ENCODE results near the gene C10orf120.

C10orf120 gene

DNA sequence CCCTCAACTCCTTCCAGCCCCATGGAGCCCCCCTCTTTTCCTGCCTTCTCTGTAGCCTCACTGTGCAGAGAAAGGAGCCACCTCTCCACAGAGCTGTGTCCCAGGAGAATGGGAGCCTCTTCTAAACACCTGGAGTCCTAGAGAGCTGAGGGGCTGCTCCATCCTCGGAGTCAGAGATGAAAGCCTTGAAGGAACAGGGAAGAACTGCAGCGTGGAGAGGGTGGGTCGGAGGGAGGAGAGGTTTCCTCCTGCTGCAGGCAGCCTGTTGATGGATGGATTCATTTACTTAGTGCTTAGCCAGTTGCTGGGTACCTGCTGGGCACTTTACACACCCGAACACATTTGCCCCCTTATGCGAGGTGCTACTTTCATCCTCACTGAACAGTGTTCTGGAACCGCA, 39.0 kb downstream of the C10orf120 start:
- Histone ChIP-seq H3K27ac (ENCODE audit: low read length) (no peak overlapping the region), H2AFZ (ENCODE audit: low read depth, low read length) (no peak overlapping the region), H3K79me2 (ENCODE audit: low read length) (no peaks in the 10 kb centered on the region), H3K9ac (ENCODE audit: low read length) (no peak overlapping the region), H3K27me3 (ENCODE audit: low read depth, low read length) (peaks cover 9% of the 10 kb centered on the region), H3K4me2 (ENCODE audit: low read length) (no peak overlapping the region), H4K20me1 (ENCODE audit: insufficient read depth, low read length) (no peaks in the 10 kb centered on the region), H3K36me3 (replicated peaks; ENCODE audit: low read depth, low read length) (no peaks in the 10 kb centered on the region), H3K4me1 (ENCODE audit: low read length) (no peaks in the 10 kb centered on the region), H3K9me3 (ENCODE audit: insufficient read depth, low read length) (no peaks in the 10 kb centered on the region), H3K4me3 (ENCODE audit: low read length) (no peak overlapping the region)
- TF ChIP-seq EZH2phosphoT487 (IDR thresholded peaks at IDR 0.05; ENCODE audit: low read depth): no peak
- TF ChIP-seq, protein P1, sequence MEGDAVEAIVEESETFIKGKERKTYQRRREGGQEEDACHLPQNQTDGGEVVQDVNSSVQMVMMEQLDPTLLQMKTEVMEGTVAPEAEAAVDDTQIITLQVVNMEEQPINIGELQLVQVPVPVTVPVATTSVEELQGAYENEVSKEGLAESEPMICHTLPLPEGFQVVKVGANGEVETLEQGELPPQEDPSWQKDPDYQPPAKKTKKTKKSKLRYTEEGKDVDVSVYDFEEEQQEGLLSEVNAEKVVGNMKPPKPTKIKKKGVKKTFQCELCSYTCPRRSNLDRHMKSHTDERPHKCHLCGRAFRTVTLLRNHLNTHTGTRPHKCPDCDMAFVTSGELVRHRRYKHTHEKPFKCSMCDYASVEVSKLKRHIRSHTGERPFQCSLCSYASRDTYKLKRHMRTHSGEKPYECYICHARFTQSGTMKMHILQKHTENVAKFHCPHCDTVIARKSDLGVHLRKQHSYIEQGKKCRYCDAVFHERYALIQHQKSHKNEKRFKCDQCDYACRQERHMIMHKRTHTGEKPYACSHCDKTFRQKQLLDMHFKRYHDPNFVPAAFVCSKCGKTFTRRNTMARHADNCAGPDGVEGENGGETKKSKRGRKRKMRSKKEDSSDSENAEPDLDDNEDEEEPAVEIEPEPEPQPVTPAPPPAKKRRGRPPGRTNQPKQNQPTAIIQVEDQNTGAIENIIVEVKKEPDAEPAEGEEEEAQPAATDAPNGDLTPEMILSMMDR (IDR thresholded peaks at IDR 0.05; ENCODE audit: low read depth, low read length): no peak

DNA sequence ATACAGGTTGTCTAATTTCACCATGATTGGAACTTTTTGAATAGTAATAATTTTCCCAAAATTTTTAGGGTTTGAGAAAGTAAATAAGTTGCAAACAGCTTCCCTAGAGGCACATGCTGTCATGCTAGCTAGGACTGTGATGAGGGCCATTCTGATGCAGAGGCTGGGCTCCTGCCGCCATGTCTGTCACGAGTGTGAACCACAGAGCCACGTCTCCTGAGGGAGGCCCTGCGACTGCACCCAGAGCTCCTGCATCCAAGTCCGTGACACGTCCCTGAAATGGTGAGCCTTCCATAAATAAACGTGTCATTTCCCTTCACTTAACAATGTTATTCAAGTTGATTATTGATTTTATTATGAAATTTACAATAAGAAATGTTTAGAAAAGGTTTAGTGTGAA, 40.0 kb downstream of the C10orf120 start:
- no peaks in the 10 kb centered on the region for H3K36me3 ChIP-seq (replicated peaks; ENCODE audit: low read depth, low read length)
- TF ChIP-seq, protein P1 (IDR thresholded peaks at IDR 0.05; ENCODE audit: low read depth, low read length): no peak
- TF ChIP-seq EZH2phosphoT487 (IDR thresholded peaks at IDR 0.05; ENCODE audit: low read depth): no peak
- no peaks in the 10 kb centered on the region for H3K4me1 ChIP-seq (ENCODE audit: low read length)
- H3K27ac ChIP-seq (ENCODE audit: low read length): no peak overlapping the region
- H3K27me3 ChIP-seq (ENCODE audit: low read depth, low read length): peaks cover 9% of the 10 kb centered on the region
- no peak overlapping the region for H3K4me2 ChIP-seq (ENCODE audit: low read length)
- H4K20me1 ChIP-seq (ENCODE audit: insufficient read depth, low read length): no peaks in the 10 kb centered on the region
- H3K79me2 ChIP-seq (ENCODE audit: low read length): no peaks in the 10 kb centered on the region
- no peaks in the 10 kb centered on the region for H3K9me3 ChIP-seq (ENCODE audit: insufficient read depth, low read length)
- H3K4me3 ChIP-seq (ENCODE audit: low read length): no peak overlapping the region
- H2AFZ ChIP-seq (ENCODE audit: low read depth, low read length): no peak overlapping the region
- H3K9ac ChIP-seq (ENCODE audit: low read length): no peak overlapping the region

DNA sequence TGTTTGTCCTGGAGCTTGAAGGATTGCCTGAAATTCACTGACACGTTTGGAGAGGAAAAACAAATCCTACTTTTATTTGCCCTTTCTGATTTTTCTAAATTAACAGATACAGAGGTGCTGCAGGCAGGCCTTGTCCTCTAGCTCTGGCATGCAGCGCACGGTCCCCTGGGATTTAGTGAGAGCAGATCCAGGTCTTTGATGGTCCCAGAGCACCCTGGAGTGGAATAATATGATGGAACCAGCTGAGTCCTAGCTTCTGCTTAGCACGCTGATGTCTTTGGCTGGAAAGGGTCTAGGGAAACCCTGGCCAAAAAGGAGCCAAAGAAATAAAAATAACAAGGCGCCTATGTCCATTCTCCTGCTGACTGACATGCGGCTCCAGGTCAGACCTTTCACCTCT, 40.5 kb downstream of the C10orf120 start:
- Histone ChIP-seq H3K36me3 (replicated peaks; ENCODE audit: low read depth, low read length) (no peaks in the 10 kb centered on the region), H3K79me2 (ENCODE audit: low read length) (no peaks in the 10 kb centered on the region), H3K27me3 (ENCODE audit: low read depth, low read length) (peaks cover 9% of the 10 kb centered on the region), H3K4me3 (ENCODE audit: low read length) (no peak overlapping the region), H4K20me1 (ENCODE audit: insufficient read depth, low read length) (no peaks in the 10 kb centered on the region), H3K4me1 (ENCODE audit: low read length) (no peaks in the 10 kb centered on the region), H3K9me3 (ENCODE audit: insufficient read depth, low read length) (no peaks in the 10 kb centered on the region), H3K9ac (ENCODE audit: low read length) (no peak overlapping the region), H3K4me2 (ENCODE audit: low read length) (no peak overlapping the region), H2AFZ (ENCODE audit: low read depth, low read length) (no peak overlapping the region), H3K27ac (ENCODE audit: low read length) (no peak overlapping the region)
- no peak for TF ChIP-seq EZH2phosphoT487 (IDR thresholded peaks at IDR 0.05; ENCODE audit: low read depth)
- TF ChIP-seq, protein P1 (IDR thresholded peaks at IDR 0.05; ENCODE audit: low read depth, low read length): no peak

DNA sequence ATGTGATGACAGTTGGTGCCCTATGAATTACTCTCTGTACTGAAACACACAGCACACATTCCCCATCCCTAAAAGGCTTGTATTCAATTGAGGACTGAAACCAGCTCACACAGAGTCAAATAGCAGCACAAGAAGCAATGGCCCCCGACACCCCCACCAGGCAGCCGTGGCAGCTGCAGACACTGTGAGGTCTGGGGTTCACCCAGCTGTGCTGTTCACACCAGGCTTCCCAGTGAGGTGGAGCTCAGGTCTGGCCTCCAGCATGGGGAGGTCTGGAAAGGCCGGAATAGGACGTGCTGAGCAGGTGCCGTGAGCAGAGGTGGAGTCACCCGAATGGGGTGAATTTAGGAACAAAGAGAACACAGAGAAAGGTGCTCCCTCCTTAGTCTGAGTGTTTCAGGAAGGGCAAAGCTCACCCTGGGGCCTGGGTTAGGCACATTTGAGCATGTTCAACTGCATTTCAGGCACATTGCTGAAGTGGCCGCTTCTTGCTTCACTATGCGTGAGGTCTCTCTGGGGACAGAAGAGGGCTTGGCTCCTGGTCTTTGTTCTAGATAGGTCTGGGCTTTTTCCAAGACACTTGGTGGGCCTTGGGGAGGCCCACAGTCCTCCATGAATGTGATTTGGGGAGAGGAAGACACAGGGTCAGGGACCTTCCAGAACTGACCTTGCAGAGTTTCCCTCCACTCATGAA, 41.1 kb downstream of the C10orf120 start:
- H3K79me2 ChIP-seq (ENCODE audit: low read length): no peaks in the 10 kb centered on the region
- H4K20me1 ChIP-seq (ENCODE audit: insufficient read depth, low read length): no peaks in the 10 kb centered on the region
- H3K27me3 ChIP-seq (ENCODE audit: low read depth, low read length): peaks cover 8% of the 10 kb centered on the region
- no peak overlapping the region for H3K4me2 ChIP-seq (ENCODE audit: low read length)
- H3K4me1 ChIP-seq (ENCODE audit: low read length): no peaks in the 10 kb centered on the region
- TF ChIP-seq EZH2phosphoT487 (IDR thresholded peaks at IDR 0.05; ENCODE audit: low read depth): no peak
- TF ChIP-seq, protein P1 (IDR thresholded peaks at IDR 0.05; ENCODE audit: low read depth, low read length): no peak
- H3K9ac ChIP-seq (ENCODE audit: low read length): no peak overlapping the region
- H2AFZ ChIP-seq (ENCODE audit: low read depth, low read length): no peak overlapping the region
- H3K4me3 ChIP-seq (ENCODE audit: low read length): no peak overlapping the region
- no peak overlapping the region for H3K27ac ChIP-seq (ENCODE audit: low read length)
- no peaks in the 10 kb centered on the region for H3K9me3 ChIP-seq (ENCODE audit: insufficient read depth, low read length)
- H3K36me3 ChIP-seq (replicated peaks; ENCODE audit: low read depth, low read length): no peaks in the 10 kb centered on the region

Data from OCI-LY3 (cell line).